ENCODE results near the gene PEX12. TPM values are rescaled to one million over a fixed set of nuclear protein-coding genes. Genes with fewer than 3 reads are reported as not detected.

The PEX12 gene
- total RNA-seq, 1 experiment from 2014 or later, result 3.9 TPM

Other genes with a start within 250 kb of the PEX12 start
- 22.8 and 25.1 TPM in 2 replicates for gene SLFN11, start 204.9 kb downstream of the PEX12 start, total RNA-seq (2014; rRNA removed; shearing (Covaris generic); ENCODE audit: low replicate concordance)
- gene SLFN12, start 146.1 kb downstream of the PEX12 start, total RNA-seq (2014; rRNA removed; shearing (Covaris generic); ENCODE audit: low replicate concordance), result 9.1 and 10.0 TPM in 2 replicates
- 0.67 and 3.3 TPM in 2 replicates for gene SLFN13, start 129.8 kb downstream of the PEX12 start, total RNA-seq (2014; rRNA removed; shearing (Covaris generic); ENCODE audit: low replicate concordance)
- gene SLFN12L, start 40.9 kb downstream of the PEX12 start, total RNA-seq (2014; rRNA removed; shearing (Covaris generic); ENCODE audit: low replicate concordance), result not detected in 2 replicates
- not detected in 2 replicates for gene SLFN14, start 17.8 kb downstream of the PEX12 start, total RNA-seq (2014; rRNA removed; shearing (Covaris generic); ENCODE audit: low replicate concordance)
- gene AP2B1, start 8.8 kb upstream of the PEX12 start, total RNA-seq (2014; rRNA removed; shearing (Covaris generic); ENCODE audit: low replicate concordance), result 52.9 and 65.0 TPM in 2 replicates
- gene RASL10B, start 153.1 kb upstream of the PEX12 start, total RNA-seq (2014; rRNA removed; shearing (Covaris generic); ENCODE audit: low replicate concordance), result 1.2 and 2.6 TPM in 2 replicates
- not detected in 2 replicates for gene GAS2L2, start 174.7 kb upstream of the PEX12 start, total RNA-seq (2014; rRNA removed; shearing (Covaris generic); ENCODE audit: low replicate concordance)
- not detected in 2 replicates for gene C17orf50, start 182.3 kb upstream of the PEX12 start, total RNA-seq (2014; rRNA removed; shearing (Covaris generic); ENCODE audit: low replicate concordance)
- not detected in 2 replicates for gene MMP28, start 217.1 kb upstream of the PEX12 start, total RNA-seq (2014; rRNA removed; shearing (Covaris generic); ENCODE audit: low replicate concordance)
- 10.8 and 33.6 TPM in 2 replicates for gene TAF15, start 230.9 kb upstream of the PEX12 start, total RNA-seq (2014; rRNA removed; shearing (Covaris generic); ENCODE audit: low replicate concordance)

Data from MG63 (cell line).